Neural cell (in vitro differentiated cells): ENCODE measurements around the gene RNF215. TPM values are rescaled to one million over a fixed set of nuclear protein-coding genes. Genes with fewer than 3 reads are reported as not detected.

Source experiments
- H2AFZ ChIP-seq: fragments of 200-600, 300-800 bp; sonication (generic), shearing (Covaris generic); 2 replicates; pipeline ENCODE4 v1.6.0; 2014; ENCODE audit warnings: low read depth, mild to moderate bottlenecking, antibody characterized with exemption, low read length, moderate library complexity
- H3F3A ChIP-seq: fragments of 200-600 bp; shearing (Covaris generic); 2 replicates; pipeline ENCODE4 v1.6.1; 2016; ENCODE audit warnings: mild to moderate bottlenecking, moderate library complexity, mixed read lengths, antibody characterized with exemption, low read length; ENCODE audit not compliant: insufficient read depth, poor library complexity, severe bottlenecking
- H3K27ac ChIP-seq: fragments of 200-600, 300-800 bp; sonication (generic), shearing (Covaris generic); 2 replicates; pipeline ENCODE4 v1.5.1; 2014; ENCODE audit warnings: mild to moderate bottlenecking, low read length, moderate library complexity
- H3K27me3 ChIP-seq: fragments of 300-800, 200-600 bp; sonication (generic), shearing (Covaris generic); 2 replicates; pipeline ENCODE4 v1.6.0; 2014; ENCODE audit warnings: mild to moderate bottlenecking, low read depth, low read length, moderate library complexity; ENCODE audit not compliant: insufficient read depth
- H3K36me3 ChIP-seq: fragments of 300-800, 200-600 bp; sonication (generic), shearing (Covaris generic); 2 replicates; pipeline ENCODE4 v1.5.1; 2014; ENCODE audit warnings: mild to moderate bottlenecking, antibody characterized with exemption, low read length, moderate library complexity; ENCODE audit not compliant: insufficient read depth
- H3K4me2 ChIP-seq: fragments of 300-800, 200-600 bp; sonication (generic), shearing (Covaris generic); 2 replicates; pipeline ENCODE4 v1.6.0; 2014; ENCODE audit warnings: mild to moderate bottlenecking, low read length
- H3K4me3 ChIP-seq: fragments of 300-800, 200-600 bp; sonication (generic), shearing (Covaris generic); 2 replicates; pipeline ENCODE4 v1.5.1; 2014; ENCODE audit warnings: mild to moderate bottlenecking, low read length, moderate library complexity
- H3K79me2 ChIP-seq: fragments of 200-600 bp; shearing (Covaris generic); replicated peaks from 2 replicates; pipeline ENCODE4 v1.6.0; 2014; ENCODE audit warnings: mild to moderate bottlenecking, low read length, moderate library complexity; ENCODE audit not compliant: insufficient read depth
- H3K9ac ChIP-seq: fragments of 300-800, 200-600 bp; sonication (generic), shearing (Covaris generic); 2 replicates; pipeline ENCODE4 v1.6.1; 2016; ENCODE audit warnings: mild to moderate bottlenecking, low read length, mixed read lengths
- H3K9me2 ChIP-seq: fragments of 200-600 bp; shearing (Covaris generic); 2 replicates; pipeline ENCODE4 v1.6.1; 2016; ENCODE audit warnings: mild to moderate bottlenecking, low read length, mixed read lengths; ENCODE audit not compliant: insufficient read depth
- H3K9me3 ChIP-seq: fragments of 200-600, 300-800 bp; sonication (generic), shearing (Covaris generic); 2 replicates; pipeline ENCODE4 v1.6.1; 2016; ENCODE audit warnings: mild to moderate bottlenecking, mixed run types, low read length, moderate library complexity, mixed read lengths
- H4K20me1 ChIP-seq: fragments of 200-600 bp; shearing (Covaris generic); 2 replicates; pipeline ENCODE4 v1.6.1; 2016; ENCODE audit warnings: mild to moderate bottlenecking, mixed run types; ENCODE audit not compliant: insufficient read depth
- EP300 ChIP-seq: fragments of 450-650 bp; conservative IDR thresholded peaks from 2 replicates; pipeline ENCODE4 v1.6.1; 2014; ENCODE audit warnings: antibody characterized with exemption, mild to moderate bottlenecking, moderate library complexity; ENCODE audit not compliant: poor library complexity, severe bottlenecking
- EZH2 ChIP-seq: fragments of 200-600, 300-800 bp; shearing (Covaris generic), sonication (generic); IDR thresholded peaks from 2 replicates; pipeline ENCODE4 v1.6.1; 2014; ENCODE audit warnings: antibody characterized with exemption, low read length, borderline replicate concordance, mild to moderate bottlenecking; ENCODE audit not compliant: insufficient read depth, poor library complexity, severe bottlenecking
- MXI1 ChIP-seq: fragments of 450-650 bp; conservative IDR thresholded peaks from 2 replicates; pipeline ENCODE4 v1.6.1; 2014; ENCODE audit warnings: antibody characterized with exemption, mild to moderate bottlenecking; ENCODE audit not compliant: poor library complexity, severe bottlenecking
- POLR2AphosphoS5 ChIP-seq: IDR thresholded peaks from 2 replicates; pipeline ENCODE4 v1.6.1; 2012
- RAD21 ChIP-seq: fragments of 450-650 bp; conservative IDR thresholded peaks from 2 replicates; pipeline ENCODE4 v1.6.1; 2014; ENCODE audit warnings: antibody characterized with exemption, mild to moderate bottlenecking, moderate library complexity
- SMC3 ChIP-seq: fragments of 450-650 bp; conservative IDR thresholded peaks from 2 replicates; pipeline ENCODE4 v1.6.1; 2014; ENCODE audit warnings: antibody characterized with exemption, mild to moderate bottlenecking, moderate library complexity; ENCODE audit not compliant: poor library complexity
- TAF1 ChIP-seq: IDR thresholded peaks from 2 replicates; pipeline ENCODE4 v1.6.1; 2012; ENCODE audit warnings: low read depth
- polyA plus RNA-seq: library from polyadenylated mRNA; depleted of rRNA; stranded (reverse); fragments of >200 nt; gene quantifications from 2 replicates; pipeline ENCODE4 v1.2.3, GENCODE V29; 2014
- TF ChIP-seq, protein P1 (sequence below): fragments of 450-650 bp; IDR thresholded peaks from 2 replicates; pipeline ENCODE4 v1.5.1; 2014; ENCODE audit warnings: antibody characterized with exemption, mild to moderate bottlenecking, moderate library complexity; ENCODE audit not compliant: poor library complexity, severe bottlenecking
- TF ChIP-seq, protein P2 (sequence below): IDR thresholded peaks from 2 replicates; pipeline ENCODE4 v1.6.1; 2012; ENCODE audit warnings: borderline replicate concordance

The RNF215 gene
- polyA plus RNA-seq, 1 donor from 2014 or later, result 28.3 TPM

DNA sequence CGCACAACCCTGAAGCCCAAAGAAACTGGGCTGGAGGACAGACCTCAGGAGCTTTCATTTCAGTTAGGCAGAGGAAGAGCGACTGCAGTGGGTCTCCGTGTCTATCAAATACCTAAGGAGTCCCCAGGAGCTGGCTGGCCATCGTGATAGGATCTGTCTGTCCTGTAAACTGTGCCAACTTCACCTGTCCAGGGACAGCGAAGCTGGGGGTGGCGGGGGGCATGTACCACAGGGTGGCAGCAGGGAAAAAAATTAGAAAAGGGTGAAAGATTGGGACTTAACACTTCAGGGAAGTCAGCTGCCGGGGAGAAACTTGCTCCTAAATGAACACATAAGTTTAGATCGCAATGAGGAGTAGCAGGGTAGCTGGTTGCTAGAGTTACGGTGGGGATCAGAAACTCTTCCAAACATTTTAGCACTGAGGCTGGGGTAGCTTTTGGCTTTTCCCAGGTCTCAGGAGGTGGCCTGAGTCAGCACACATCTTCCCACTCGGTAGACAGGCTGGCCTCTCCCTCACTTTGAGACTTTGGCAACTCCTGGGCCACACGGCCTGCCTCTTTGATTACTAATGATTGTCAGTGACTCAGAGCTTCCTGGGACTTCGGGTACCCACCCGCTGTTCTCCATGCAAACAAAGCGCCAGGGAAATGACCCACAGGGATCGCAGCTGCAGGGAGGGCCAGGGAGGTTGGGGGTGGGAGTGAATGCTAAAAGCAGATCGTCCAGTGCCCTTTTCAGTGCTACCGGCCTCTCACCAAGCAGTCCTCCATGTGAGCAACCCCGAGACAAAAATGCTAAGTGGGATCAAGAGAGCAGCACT, 35.5 kb upstream of the RNF215 start:
- no peaks in the 10 kb centered on the region for H3K79me2 ChIP-seq
- H3K36me3 ChIP-seq, result no peaks in the 10 kb centered on the region
- no peaks in the 10 kb centered on the region for H4K20me1 ChIP-seq
- H2AFZ ChIP-seq, result peak overlapping the region; percentile 18
- H3K9ac ChIP-seq, result peak overlapping the region; percentile 89
- H3K27me3 ChIP-seq, result no peaks in the 10 kb centered on the region
- peak overlapping the region; percentile 85 for H3K4me2 ChIP-seq
- H3K9me2 ChIP-seq, result no peaks in the 10 kb centered on the region
- H3K27ac ChIP-seq, result peak overlapping the region; percentile 93
- no peaks in the 10 kb centered on the region for H3F3A ChIP-seq
- H3K9me3 ChIP-seq, result no peaks in the 10 kb centered on the region
- TF ChIP-seq MXI1 (no peak), EZH2 (no peak), RAD21 (no peak), EP300 (no peak), TAF1 (no peak), POLR2AphosphoS5 (no peak), SMC3 (no peak)
- TF ChIP-seq, protein P1, sequence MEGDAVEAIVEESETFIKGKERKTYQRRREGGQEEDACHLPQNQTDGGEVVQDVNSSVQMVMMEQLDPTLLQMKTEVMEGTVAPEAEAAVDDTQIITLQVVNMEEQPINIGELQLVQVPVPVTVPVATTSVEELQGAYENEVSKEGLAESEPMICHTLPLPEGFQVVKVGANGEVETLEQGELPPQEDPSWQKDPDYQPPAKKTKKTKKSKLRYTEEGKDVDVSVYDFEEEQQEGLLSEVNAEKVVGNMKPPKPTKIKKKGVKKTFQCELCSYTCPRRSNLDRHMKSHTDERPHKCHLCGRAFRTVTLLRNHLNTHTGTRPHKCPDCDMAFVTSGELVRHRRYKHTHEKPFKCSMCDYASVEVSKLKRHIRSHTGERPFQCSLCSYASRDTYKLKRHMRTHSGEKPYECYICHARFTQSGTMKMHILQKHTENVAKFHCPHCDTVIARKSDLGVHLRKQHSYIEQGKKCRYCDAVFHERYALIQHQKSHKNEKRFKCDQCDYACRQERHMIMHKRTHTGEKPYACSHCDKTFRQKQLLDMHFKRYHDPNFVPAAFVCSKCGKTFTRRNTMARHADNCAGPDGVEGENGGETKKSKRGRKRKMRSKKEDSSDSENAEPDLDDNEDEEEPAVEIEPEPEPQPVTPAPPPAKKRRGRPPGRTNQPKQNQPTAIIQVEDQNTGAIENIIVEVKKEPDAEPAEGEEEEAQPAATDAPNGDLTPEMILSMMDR, result no peak
- TF ChIP-seq, protein P2, sequence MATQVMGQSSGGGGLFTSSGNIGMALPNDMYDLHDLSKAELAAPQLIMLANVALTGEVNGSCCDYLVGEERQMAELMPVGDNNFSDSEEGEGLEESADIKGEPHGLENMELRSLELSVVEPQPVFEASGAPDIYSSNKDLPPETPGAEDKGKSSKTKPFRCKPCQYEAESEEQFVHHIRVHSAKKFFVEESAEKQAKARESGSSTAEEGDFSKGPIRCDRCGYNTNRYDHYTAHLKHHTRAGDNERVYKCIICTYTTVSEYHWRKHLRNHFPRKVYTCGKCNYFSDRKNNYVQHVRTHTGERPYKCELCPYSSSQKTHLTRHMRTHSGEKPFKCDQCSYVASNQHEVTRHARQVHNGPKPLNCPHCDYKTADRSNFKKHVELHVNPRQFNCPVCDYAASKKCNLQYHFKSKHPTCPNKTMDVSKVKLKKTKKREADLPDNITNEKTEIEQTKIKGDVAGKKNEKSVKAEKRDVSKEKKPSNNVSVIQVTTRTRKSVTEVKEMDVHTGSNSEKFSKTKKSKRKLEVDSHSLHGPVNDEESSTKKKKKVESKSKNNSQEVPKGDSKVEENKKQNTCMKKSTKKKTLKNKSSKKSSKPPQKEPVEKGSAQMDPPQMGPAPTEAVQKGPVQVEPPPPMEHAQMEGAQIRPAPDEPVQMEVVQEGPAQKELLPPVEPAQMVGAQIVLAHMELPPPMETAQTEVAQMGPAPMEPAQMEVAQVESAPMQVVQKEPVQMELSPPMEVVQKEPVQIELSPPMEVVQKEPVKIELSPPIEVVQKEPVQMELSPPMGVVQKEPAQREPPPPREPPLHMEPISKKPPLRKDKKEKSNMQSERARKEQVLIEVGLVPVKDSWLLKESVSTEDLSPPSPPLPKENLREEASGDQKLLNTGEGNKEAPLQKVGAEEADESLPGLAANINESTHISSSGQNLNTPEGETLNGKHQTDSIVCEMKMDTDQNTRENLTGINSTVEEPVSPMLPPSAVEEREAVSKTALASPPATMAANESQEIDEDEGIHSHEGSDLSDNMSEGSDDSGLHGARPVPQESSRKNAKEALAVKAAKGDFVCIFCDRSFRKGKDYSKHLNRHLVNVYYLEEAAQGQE, result no peak
- H3K4me3 ChIP-seq, result peak overlapping the region; percentile 83

DNA sequence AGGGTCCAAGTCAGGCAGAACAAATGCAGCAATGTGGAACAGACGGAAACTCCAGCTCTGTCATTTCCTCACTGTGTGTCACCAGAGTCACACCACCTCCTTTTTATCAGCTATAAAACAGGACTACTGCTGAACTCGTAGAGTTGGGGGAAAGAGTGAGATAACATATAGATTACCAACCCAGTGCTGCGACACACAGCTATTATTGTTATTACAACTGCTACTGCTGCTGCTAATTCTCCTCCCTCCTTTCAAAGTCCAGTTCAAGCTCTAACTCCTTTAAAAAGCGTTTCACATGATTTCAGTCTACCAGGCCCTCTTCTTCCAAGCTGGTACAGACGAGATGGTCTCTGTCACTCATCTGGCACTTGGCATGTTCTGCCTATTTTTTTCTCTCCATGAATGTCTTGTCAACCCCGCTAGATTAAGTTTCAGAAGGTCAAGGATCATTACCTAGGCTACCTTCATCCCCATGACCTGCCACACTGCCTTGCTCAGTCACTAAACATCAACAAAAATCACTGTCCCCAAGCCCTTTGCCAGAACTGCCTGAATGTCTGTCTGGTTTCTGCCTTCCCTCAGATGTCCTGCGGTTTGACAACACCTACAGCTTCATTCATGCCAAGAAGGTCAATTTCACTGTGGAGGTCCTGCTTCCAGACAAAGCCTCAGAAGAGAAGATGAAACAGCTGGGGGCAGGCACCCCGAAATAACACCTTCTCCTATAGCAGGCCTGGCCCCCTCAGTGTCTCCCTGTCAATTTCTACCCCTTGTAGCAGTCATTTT, 34.7 kb upstream of the RNF215 start:
- H3K36me3 ChIP-seq, result no peaks in the 10 kb centered on the region
- peak overlapping the region; percentile 83 for H3K4me3 ChIP-seq
- no peak overlapping the region for H3K9ac ChIP-seq
- no peaks in the 10 kb centered on the region for H3K9me2 ChIP-seq
- no peaks in the 10 kb centered on the region for H3F3A ChIP-seq
- no peaks in the 10 kb centered on the region for H4K20me1 ChIP-seq
- no peak overlapping the region for H3K4me2 ChIP-seq
- H3K79me2 ChIP-seq, result no peaks in the 10 kb centered on the region
- no peak overlapping the region for H2AFZ ChIP-seq
- H3K27me3 ChIP-seq, result no peaks in the 10 kb centered on the region
- H3K9me3 ChIP-seq, result no peaks in the 10 kb centered on the region
- TF ChIP-seq SMC3 (no peak), EP300 (no peak), MXI1 (no peak), EZH2 (no peak), RAD21 (no peak), POLR2AphosphoS5 (no peak), TAF1 (no peak)
- TF ChIP-seq, protein P1, result no peak
- TF ChIP-seq, protein P2, result no peak
- no peak overlapping the region for H3K27ac ChIP-seq
